ENCODE data around the gene STARD9.
"Not testable (repeated sequence)": the region's sequence is repeated elsewhere in the genome, so short reads cannot be mapped to it uniquely, and the experiment has no call there.

STARD9 gene

GRCh38 chr15:42761813-42762212 lies 186.4 kb downstream of the STARD9 start:
- H2AFZ ChIP-seq (ENCODE audit: low read length, unreplicated experiment); H3K36me3 ChIP-seq (ENCODE audit: insufficient read depth, low read length): not testable (repeated sequence)

GRCh38 chr15:42764154-42764731 lies 188.8 kb downstream of the STARD9 start:
- not testable (repeated sequence) for H3K27me3 ChIP-seq (ENCODE audit: insufficient read depth, low read length); H3K79me2 ChIP-seq (ENCODE audit: control insufficient read depth, insufficient read depth, low read length, unreplicated experiment); H3K27ac ChIP-seq (ENCODE audit: low read depth, low read length); H3K4me1 ChIP-seq (ENCODE audit: control insufficient read depth, insufficient read depth, low read length, unreplicated experiment); H3K4me3 ChIP-seq (ENCODE audit: low read depth, low read length); H3K36me3 ChIP-seq (ENCODE audit: insufficient read depth, low read length); H2AFZ ChIP-seq (ENCODE audit: low read length, unreplicated experiment)

More at GRCh38 chr15:42761813-42762212, 186.4 kb downstream of the STARD9 start:
- not testable (repeated sequence) for H3K79me2 ChIP-seq (ENCODE audit: control insufficient read depth, insufficient read depth, low read length, unreplicated experiment); H3K4me3 ChIP-seq (ENCODE audit: low read depth, low read length); H3K4me1 ChIP-seq (ENCODE audit: control insufficient read depth, insufficient read depth, low read length, unreplicated experiment); H3K27me3 ChIP-seq (ENCODE audit: insufficient read depth, low read length); H3K27ac ChIP-seq (ENCODE audit: low read depth, low read length)

- H3K36me3 ChIP-seq (ENCODE audit: insufficient read depth, low read length) = not testable (repeated sequence)
These were observed 190.7 kb downstream of the STARD9 start for GRCh38 chr15:42766109-42766508.

More at GRCh38 chr15:42766109-42766508, 190.7 kb downstream of the STARD9 start:
- not testable (repeated sequence) for H3K27me3 ChIP-seq (ENCODE audit: insufficient read depth, low read length); H3K4me3 ChIP-seq (ENCODE audit: low read depth, low read length); H3K4me1 ChIP-seq (ENCODE audit: control insufficient read depth, insufficient read depth, low read length, unreplicated experiment); H2AFZ ChIP-seq (ENCODE audit: low read length, unreplicated experiment); H3K79me2 ChIP-seq (ENCODE audit: control insufficient read depth, insufficient read depth, low read length, unreplicated experiment); H3K27ac ChIP-seq (ENCODE audit: low read depth, low read length)

All from ACC112 (cell line).